Measurements from ENCODE around the gene SOBP. TPM values are rescaled to one million over a fixed set of nuclear protein-coding genes. Genes with fewer than 3 reads are reported as not detected.

SOBP gene
- total RNA-seq, 4 donors from 2014 or later: 6.0 to 18.4 (median 6.7) TPM

DNA sequence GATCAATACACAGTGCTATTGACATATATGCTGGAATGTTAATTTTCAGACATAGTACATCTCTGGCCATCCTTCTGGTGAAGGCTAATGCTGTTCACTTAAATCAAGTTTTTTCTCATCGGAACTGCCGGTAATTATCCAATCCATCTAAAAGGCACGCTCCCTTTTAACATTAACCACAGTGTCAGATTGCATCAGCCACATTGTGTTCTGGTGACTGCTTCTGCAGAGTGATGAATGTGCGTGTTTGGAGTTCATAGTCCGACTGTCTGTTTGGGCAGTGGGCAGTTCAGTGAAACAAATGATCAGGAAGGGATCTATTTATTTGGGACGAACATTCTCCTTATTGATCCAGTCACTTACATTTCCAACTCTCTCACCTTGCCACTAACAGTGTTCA lies 49.5 kb downstream of the SOBP start:
- no peak for DNase-seq (ENCODE audit: low spot score in 2 of 2)
- no peak overlapping the region for H3K4me3 ChIP-seq
- no peaks in the 10 kb centered on the region for H3K36me3 ChIP-seq
- no peaks in the 10 kb centered on the region for H3K27me3 ChIP-seq
- 74 to 81% methylated on average over 6 of the region's 6 CpGs for WGBS, 2 donors
- peaks cover 0 to 8% (median 0%) of the 10 kb centered on the region in 4 donors for H3K4me1 ChIP-seq
- no peak overlapping the region for H3K27ac ChIP-seq
- TF ChIP-seq, protein P1, sequence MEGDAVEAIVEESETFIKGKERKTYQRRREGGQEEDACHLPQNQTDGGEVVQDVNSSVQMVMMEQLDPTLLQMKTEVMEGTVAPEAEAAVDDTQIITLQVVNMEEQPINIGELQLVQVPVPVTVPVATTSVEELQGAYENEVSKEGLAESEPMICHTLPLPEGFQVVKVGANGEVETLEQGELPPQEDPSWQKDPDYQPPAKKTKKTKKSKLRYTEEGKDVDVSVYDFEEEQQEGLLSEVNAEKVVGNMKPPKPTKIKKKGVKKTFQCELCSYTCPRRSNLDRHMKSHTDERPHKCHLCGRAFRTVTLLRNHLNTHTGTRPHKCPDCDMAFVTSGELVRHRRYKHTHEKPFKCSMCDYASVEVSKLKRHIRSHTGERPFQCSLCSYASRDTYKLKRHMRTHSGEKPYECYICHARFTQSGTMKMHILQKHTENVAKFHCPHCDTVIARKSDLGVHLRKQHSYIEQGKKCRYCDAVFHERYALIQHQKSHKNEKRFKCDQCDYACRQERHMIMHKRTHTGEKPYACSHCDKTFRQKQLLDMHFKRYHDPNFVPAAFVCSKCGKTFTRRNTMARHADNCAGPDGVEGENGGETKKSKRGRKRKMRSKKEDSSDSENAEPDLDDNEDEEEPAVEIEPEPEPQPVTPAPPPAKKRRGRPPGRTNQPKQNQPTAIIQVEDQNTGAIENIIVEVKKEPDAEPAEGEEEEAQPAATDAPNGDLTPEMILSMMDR (IDR thresholded peaks at IDR 0.05): no peak
- TF ChIP-seq POLR2A (IDR thresholded peaks at IDR 0.05): no peak
- no peak for TF ChIP-seq EP300 (IDR thresholded peaks at IDR 0.05)
- H3K9me3 ChIP-seq: no peaks in the 10 kb centered on the region

DNA sequence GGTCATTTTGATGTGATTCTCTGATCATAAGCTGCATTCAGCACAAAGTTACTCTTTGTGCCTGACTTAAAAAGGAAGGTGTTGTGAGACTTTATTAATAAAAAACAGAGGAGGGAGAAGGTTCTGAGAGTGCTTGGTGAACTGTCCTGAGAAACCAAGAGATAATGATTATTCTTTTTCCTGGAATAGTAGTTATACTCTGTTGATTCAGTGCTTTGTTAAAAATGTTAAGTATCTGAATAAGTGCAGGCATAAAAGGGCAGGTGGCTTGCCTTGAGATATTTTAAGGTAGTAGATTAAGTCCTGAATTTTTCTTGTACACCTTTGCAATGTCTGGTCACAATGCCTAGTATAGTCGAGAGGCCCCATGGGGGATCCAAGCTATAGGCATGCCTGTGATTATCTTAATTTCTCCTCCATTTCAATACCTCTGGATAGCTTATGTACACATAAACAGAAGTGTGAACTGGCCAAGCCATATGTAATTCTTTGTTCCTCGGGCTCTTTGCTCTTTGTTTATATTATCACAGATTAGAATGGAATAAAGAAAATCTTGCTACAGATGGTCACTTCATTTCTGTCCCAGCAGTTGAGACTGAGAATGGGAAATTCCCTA lies 50.0 kb downstream of the SOBP start:
- Histone ChIP-seq H3K27ac (no peak overlapping the region), H3K36me3 (no peaks in the 10 kb centered on the region), H3K27me3 (no peaks in the 10 kb centered on the region), H3K4me1 (peaks cover 0 to 3% (median 0%) of the 10 kb centered on the region in 4 donors), H3K9me3 (no peaks in the 10 kb centered on the region), H3K4me3 (no peak overlapping the region)
- no peak for DNase-seq (ENCODE audit: low spot score in 2 of 2)
- 41 to 57% methylated on average over 2 of the region's 2 CpGs for WGBS, 2 donors
- TF ChIP-seq, protein P1 (IDR thresholded peaks at IDR 0.05): no peak
- TF ChIP-seq POLR2A (IDR thresholded peaks at IDR 0.05) (no peak), EP300 (IDR thresholded peaks at IDR 0.05) (no peak)

DNA sequence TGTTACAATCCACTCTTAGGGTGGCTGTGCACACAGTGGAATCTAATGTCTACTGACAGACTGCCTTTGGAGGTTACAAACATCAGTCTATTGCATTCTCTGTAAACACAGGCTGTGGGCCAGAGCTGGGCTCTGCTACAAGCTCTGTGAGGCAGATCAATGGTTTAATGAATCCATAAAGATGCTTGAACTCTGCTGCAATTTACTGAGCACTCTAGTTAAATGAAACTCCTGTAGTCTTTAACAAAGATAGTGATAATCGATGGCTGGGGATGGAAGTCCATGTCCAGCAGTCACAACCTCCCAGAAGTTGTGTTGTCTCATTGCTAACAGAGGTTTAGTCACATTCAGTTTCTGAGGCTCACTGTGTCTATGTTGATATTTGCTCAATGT lies 50.5 kb downstream of the SOBP start:
- DNase-seq (ENCODE audit: low spot score in 2 of 2): no peak
- no peak overlapping the region for H3K4me3 ChIP-seq
- no peaks in the 10 kb centered on the region for H3K4me1 ChIP-seq
- H3K27me3 ChIP-seq: no peaks in the 10 kb centered on the region
- H3K27ac ChIP-seq: no peak overlapping the region
- no peaks in the 10 kb centered on the region for H3K9me3 ChIP-seq
- TF ChIP-seq, protein P1 (IDR thresholded peaks at IDR 0.05): no peak
- TF ChIP-seq POLR2A (IDR thresholded peaks at IDR 0.05): no peak
- H3K36me3 ChIP-seq: no peaks in the 10 kb centered on the region
- WGBS, 2 donors: 42 to 58% methylated on average over 1 of the region's 1 CpG

DNA sequence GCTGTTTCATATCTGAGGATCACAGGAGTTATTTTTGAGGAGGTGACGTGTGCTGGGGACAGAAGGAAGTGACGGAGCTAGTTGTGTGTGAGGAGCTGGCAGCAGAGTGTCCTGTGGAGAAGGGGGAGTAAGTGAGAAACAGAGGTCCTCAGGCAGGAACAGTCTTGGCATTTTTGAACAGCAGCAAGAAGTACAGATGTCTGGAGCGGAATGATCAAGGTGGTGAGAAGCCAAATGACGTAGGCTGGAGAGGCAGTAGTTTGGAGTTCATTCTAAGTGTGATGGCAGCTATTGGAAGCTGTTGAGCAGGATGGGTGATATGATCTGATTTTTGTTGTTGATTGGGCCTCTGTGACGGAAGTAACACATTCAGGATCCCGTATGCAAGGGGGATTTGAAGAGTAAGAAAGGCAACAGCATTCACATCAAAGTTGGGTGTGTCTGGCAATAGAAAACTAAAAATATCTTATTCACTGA lies 52.3 kb downstream of the SOBP start:
- no peak for DNase-seq (ENCODE audit: low spot score in 2 of 2)
- 85 to 88% methylated on average over 6 of the region's 6 CpGs for WGBS, 2 donors
- H3K27ac ChIP-seq: no peak overlapping the region

DNA sequence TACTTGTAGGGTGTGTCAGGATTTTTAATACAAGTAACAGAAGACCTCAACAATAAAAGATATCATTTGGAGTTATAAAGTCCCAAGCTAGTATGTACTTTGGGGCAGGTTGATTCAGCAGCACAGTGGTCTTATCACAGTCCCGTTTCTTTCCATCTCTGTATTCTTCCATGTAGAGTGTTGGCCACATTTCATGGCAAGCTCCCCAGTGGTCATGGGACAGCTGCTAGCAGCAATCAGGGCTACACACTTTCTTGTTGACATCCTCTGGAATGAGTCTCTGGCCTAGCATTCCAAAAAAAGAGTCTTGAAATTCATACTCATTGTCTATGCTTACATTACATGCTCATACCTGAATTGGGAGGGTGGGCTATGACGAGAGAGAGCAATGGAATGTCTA lies 53.2 kb downstream of the SOBP start:
- Histone ChIP-seq H3K9me3 (no peaks in the 10 kb centered on the region), H3K27me3 (no peaks in the 10 kb centered on the region), H3K27ac (no peak overlapping the region), H3K4me1 (no peaks in the 10 kb centered on the region), H3K36me3 (no peaks in the 10 kb centered on the region), H3K4me3 (no peak overlapping the region)
- TF ChIP-seq EP300 (IDR thresholded peaks at IDR 0.05) (no peak), POLR2A (IDR thresholded peaks at IDR 0.05) (no peak)
- TF ChIP-seq, protein P1 (IDR thresholded peaks at IDR 0.05): no peak
- WGBS, 2 donors: 83 to 93% methylated on average over 2 of the region's 2 CpGs
- DNase-seq (ENCODE audit: low spot score in 2 of 2): no peak

More for the DNA sequence above, 52.3 kb downstream of the SOBP start:
- Histone ChIP-seq H3K27me3 (no peaks in the 10 kb centered on the region), H3K9me3 (no peaks in the 10 kb centered on the region), H3K4me3 (no peak overlapping the region), H3K4me1 (no peaks in the 10 kb centered on the region), H3K36me3 (no peaks in the 10 kb centered on the region)
- no peak for TF ChIP-seq POLR2A (IDR thresholded peaks at IDR 0.05)
- TF ChIP-seq, protein P1 (IDR thresholded peaks at IDR 0.05): no peak
- TF ChIP-seq EP300 (IDR thresholded peaks at IDR 0.05): no peak

Measured in tibial nerve (tissue), 4 donors.